GM18519 (cell line): ENCODE data around the gene RPS15.

ENCODE experiments used
- ATAC-seq: cut with Tn5 transposase; IDR thresholded peaks from one replicate; pipeline ENCODE4 v1.9.1; 2021; ENCODE audit warnings: mild to moderate bottlenecking, moderate library complexity; ENCODE audit not compliant: unreplicated experiment, low FRiP score

The RPS15 gene

DNA sequence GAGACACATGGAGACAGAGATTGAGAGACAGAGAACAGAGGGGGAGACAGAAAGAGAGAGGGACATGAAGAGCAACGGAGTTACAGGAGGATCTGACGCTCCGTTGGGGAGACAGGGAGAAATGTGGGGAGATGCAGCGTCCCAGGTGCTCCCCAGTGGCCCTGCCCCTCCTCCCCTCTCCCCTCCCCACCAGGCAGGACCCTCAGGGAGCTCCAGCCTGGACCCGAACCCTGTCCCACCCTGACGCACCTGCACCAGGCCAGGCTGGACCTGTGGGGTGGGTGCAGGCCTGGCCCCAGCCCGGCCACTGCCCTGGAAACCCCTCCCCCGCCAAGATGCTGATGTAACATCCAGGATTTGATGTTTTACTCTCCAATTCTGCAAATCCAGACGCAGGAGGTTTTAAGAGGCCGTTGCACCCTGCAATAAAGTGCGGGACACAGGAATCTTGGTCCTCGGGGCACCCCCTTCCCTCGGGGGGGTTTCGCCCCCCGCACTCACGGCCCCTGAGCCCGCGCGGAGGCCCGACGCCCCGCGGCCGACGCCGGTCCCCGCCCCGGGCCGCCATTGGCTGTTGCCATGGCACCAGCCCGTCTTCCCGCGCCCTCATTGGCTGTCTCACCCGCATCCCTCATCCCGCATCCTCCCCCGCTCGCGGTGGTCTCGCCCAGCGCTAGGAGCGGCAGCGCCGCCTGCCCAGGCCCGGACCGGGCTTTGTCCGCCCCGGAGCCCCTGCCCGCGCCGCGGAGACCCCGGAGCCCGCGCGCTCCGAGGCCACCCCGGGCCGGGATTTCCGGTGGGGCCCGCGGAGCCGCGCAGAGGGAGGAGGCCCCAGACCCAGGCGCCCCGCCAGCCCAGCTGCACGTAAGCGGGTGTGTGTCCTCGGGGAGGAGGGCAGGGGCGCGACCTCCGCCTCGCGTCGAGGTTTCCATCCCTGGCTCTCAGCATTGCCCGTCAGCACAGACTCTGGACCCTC lies 11.6 kb downstream of the RPS15 start, which contains the start of gene APC2:
Gene APC2 (plus strand): TSS at position 655 of the 976 bp plus-strand sequence. CDS start 2,881 bp downstream, outside the sequence.
- ATAC-seq = no peak

DNA sequence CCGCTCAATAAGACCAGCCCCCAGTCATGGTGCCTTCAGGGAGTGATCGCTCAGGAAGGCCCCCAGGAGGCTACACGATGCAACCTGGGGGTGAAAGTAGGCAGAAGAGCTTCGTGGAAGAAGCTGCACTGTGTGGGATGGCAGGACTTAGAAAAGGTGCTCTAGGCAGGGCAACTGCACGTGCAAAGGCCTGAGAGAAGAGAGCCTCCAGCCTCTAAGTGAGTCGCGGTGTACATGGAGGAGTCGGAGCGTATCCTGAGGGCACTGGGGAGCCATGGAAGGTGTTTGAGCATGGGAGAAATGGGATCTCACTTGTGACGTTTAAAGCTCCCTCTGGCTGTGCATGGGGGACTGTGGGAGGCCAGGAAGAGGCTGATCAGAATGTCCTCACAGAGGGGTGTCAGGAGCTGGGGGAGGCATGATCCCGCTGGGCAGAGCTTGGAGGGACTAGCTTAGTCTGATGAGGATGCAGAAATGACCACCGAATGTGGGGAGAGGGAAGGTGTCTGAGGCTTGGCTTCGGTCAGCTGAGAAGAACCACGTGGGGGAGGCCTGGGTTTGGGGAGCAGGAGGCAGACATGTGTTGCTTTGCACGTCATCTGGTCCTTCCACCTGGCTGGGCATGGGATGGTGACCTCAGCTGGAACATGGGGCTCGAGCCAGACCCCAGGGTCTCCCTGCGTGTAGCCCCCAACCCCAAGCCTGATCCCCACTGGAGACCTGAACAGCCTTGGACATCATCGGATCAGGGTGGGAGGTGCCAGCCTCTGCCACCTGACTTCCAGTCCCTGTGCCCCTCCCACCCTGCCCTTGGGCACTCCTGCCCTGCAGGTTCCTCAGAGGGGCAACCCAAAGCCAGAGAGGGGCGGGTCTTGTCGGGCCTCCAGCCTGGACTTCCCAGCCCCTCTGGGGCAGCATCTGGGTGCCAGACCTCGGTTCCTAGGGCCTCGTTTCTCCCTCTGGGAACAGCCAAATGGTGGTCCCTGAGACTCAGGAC lies 12.8 kb downstream of the RPS15 start:
- no peak for ATAC-seq

DNA sequence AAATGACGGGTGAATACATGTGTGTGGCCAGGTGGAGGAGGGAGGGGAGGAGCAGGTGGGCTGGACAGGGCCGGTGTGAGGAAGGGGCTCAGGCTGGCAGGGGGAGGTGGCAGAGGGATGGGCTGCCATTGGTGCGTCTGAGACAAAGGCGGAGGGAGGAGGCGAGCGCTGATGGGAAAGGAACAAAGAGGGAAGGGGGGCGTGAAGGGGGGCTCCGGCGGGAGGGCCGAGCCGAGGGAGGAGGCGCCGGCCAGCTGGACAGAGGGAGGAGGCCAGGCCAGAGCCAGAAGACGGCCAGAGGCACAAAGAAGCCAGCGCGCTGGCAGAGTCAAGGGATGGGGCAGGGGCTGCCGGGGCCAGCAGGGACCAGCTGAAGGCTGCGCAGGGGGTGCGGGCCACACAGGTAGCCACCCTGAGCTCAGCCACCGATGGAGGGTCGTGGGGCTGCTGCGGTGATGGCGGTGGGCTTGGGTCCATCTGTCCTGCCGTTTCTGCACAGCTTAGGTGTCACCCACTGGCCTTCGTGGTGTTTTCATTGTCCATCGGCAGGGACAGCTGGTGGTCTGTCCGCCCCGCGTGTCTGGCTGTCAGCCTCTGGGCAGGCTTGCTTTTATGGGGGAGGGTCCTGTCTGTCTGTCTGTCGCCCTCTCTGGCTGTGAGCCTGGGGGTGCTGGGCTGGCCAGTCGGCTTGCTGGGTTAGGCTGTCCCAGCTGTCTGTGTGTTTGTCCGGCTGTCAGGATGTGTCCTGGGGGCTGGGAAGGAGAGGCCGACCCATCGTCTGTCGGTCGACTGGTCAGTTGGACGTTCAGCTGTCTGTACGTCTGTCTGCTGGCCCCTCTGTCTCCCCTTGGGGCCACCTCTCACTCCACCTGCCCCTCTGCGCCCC lies 14.0 kb downstream of the RPS15 start:
- ATAC-seq = no peak

DNA sequence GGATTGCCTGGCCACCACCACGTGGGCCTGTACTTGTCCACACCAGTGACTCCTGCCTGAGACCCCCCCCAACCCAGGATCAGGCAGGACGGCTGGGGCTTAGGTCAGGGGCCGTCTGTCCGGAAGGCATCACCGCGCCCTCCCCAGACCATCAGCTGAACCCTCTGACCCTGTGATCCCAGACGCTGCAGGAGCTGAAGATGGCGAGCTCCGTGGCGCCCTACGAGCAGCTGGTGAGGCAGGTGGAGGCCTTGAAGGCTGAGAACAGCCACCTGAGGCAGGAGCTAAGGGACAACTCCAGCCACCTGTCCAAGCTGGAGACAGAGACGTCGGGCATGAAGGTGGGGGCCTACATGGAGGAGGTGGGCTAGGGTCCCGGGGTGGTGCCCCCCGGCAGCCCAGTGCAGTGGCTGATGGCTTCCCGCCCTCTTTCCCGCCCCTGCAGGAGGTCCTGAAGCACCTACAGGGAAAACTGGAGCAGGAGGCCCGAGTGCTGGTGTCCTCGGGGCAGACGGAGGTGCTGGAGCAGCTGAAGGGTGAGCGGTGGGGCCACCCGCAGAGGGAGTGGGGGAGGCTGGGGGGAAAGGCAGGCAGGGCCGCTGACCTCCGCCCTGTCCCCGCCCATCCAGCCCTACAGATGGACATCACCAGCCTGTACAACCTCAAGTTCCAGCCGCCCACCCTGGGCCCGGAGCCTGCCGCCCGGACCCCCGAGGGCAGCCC lies 14.8 kb downstream of the RPS15 start:
- no peak for ATAC-seq

- no peak for ATAC-seq
Measured at GRCh38 chr19:1453525-1454364, 15.5 kb downstream of the RPS15 start.

DNA sequence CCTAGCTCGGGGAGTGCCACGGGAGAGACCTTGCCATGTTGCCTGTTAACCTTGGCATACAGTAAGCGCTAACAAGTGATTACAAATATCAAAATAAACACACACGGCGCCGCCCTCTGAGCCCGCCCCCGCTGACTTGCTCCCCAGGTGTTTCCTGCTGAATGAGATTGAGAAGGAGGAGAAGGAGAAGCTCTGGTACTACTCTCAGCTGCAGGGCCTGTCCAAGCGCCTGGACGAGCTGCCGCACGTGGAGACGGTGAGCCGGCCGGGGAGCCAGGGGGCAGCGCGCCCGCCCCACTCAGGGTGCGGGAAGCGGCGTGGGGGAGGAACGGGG lies 16.8 kb downstream of the RPS15 start:
- ATAC-seq = no peak

DNA sequence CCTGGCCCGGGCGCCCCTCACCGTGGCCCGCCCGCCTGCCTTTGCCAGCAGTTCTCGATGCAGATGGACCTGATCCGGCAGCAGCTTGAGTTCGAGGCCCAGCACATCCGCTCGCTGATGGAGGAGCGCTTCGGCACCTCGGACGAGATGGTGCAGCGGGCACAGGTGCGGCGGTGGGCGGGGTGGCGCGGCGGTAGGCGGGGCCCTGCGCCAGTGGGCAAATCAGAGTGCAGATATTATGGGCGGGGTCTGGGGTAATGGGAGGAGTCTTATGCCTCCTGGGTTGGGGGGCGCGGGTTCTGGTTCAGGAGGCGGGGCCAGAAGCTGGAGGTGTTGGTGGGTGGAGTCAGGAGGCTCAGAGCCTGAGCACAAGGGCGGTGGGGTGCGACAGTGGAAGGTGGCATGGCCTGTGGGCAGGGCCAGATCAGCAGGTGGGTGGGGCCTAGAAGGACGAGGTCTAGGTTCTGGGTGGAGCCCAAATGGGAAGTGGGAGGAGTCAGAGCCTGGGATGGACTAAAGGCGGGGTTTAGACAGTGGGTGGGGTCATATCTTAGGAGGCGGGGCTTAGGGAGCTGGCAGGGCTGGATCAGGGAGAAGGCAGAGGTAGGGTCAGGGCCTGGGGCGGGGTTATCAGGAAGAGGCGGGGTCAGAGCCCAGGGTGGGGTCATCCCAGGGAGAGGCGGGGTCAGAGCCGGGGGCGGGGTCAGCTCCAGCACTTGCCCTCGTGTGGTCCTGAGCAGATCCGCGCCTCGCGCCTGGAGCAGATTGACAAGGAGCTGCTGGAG lies 17.3 kb downstream of the RPS15 start:
- ATAC-seq = no peak

- ATAC-seq = no peak
Measured at GRCh38 chr19:1456121-1456900, 18.1 kb downstream of the RPS15 start.

GRCh38 chr19:1457031-1457739 lies 19.0 kb downstream of the RPS15 start:
- no peak for ATAC-seq

GRCh38 chr19:1457892-1458291 lies 19.7 kb downstream of the RPS15 start:
- no peak for ATAC-seq

DNA sequence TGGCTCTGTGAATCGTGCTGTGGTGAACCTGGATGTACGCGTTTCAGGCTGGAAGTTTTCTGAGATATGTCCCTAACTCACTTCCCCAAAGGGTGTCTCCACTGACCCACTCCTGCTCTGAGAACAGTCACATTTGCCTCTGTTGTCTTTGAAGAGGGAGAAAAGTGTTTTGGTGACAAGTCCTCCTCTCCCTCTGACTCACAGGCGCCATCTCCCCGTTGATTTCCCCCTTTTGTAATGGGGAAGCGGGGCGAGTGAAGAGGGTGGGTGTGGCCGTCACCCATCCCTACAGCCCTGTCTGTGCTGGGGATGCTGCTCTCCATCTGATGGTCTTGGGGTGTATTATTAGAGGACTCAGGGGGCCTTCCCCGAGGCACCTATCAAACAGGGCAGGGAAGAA lies 21.3 kb downstream of the RPS15 start:
- ATAC-seq = no peak

GRCh38 chr19:1460033-1460995 lies 22.1 kb downstream of the RPS15 start:
- ATAC-seq = no peak

GRCh38 chr19:1461862-1462261 lies 23.7 kb downstream of the RPS15 start:
- ATAC-seq = no peak

DNA sequence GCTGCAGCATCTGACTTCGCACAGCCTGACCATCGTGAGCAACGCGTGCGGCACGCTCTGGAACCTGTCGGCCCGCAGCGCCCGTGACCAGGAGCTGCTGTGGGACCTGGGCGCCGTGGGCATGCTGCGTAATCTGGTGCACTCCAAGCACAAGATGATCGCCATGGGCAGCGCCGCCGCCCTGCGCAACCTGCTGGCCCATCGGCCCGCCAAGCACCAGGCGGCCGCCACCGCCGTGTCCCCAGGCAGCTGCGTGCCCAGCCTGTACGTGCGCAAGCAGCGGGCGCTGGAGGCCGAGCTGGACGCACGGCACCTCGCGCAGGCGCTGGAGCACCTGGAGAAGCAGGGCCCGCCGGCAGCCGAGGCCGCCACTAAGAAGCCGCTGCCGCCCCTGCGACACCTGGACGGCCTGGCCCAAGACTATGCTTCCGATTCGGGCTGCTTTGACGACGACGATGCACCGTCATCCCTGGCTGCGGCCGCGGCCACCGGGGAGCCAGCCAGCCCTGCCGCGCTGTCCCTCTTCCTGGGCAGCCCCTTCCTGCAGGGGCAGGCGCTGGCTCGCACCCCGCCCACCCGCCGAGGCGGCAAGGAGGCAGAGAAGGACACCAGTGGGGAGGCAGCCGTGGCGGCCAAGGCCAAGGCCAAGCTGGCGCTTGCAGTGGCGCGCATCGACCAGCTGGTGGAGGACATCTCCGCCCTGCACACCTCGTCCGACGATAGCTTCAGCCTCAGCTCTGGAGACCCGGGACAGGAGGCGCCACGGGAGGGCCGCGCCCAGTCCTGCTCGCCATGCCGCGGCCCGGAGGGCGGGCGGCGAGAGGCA lies 27.2 kb downstream of the RPS15 start:
- no peak for ATAC-seq
